Stimulated activated CD4-positive, alpha-beta T cell treated with anti-CD3 and anti-CD28 coated beads, Interleukin-4, amount 100 ng/mL, for 1 hour (primary cell): ENCODE measurements around the gene CYCS.
"Not testable (repeated sequence)": the region's sequence is repeated elsewhere in the genome, so short reads cannot be mapped to it uniquely, and the experiment has no call there.

Experiments used
- DNase-seq: peaks from one replicate; pipeline ENCODE4 v3.0.0-alpha.2; 2020

The CYCS gene

DNA sequence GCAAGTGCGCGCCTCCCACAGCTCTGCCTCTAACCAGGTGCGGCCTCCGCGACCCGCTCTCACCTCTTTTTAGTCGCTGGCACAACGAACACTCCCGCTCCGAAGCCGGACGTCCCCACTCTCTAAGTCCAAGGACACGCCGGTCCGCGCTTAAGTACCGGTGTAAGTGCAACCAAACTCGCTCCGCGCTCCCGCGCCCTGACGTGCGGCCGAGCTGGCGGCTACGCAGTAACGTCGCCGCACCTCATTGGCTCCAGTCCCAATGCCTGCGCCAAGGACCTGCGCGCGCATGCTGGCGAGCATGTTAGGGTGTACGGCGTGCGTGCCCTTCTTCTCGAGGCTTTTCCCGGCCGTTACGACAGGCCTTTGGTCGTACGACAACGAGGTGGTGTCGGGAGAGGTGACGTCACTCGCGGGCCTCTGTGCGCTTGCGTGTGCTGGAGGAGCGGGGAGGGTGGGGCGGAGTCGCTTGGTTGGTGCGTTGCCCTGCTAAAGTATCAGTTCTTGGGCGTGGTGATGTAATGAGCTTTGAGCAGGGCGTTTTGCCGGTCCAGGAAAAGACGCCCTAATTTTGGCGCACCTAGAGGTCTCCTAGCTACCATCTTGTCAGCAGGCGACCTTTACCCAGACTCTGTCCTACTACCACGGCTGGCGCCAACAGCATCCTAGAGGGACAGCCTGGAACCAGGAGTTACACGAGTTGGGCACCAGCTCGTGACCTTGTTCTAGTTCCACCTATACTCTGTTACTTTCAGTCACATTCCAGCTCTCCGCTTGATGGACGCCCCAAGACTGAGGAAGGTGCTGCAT is at the start of gene CYCS:
Gene CYCS (minus strand): TSS at position 124 of the 810 bp plus-strand sequence. CDS start 1,141 bp downstream, outside the sequence.
- peak; percentile 99 for DNase-seq

DNA sequence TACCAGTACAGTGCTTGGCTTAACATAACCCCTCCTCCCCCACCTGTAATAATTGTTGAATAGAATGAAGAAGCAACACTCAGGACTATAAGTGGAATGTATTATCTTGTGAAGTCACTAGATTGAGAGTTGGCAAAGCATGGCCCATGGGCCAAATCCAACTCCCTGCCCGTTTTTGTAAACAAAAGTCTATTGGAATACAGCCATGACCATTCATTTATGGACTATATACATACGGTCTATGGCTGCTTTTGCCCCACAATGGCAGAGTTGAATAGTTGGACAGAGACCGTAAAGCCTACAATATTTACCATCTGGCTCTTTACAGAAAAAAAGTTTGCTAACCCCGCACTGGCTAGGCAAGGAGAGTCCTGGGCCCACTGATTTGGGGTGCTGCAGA is 48.1 kb upstream of the CYCS start:
- DNase-seq, result no peak

DNA sequence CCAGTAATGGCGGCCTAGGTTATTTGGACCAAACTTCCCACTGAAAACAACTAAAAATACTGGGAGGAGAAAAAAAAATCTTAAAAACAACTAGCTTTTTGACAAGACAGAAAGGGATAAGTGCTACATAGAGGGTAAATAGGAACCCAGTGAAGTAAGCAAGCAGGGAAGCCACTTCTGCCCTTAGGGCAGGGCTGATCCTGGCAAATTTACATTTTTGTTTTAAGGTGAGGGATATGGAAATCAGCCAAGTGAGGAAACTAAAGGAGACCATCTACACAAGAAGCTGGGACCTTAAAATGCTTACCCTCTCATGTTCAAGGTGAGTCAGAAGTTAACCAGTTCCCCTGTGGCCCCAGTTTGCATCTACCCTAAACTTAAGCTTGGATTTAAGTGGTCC is 46.5 kb upstream of the CYCS start:
- no peak for DNase-seq

DNA sequence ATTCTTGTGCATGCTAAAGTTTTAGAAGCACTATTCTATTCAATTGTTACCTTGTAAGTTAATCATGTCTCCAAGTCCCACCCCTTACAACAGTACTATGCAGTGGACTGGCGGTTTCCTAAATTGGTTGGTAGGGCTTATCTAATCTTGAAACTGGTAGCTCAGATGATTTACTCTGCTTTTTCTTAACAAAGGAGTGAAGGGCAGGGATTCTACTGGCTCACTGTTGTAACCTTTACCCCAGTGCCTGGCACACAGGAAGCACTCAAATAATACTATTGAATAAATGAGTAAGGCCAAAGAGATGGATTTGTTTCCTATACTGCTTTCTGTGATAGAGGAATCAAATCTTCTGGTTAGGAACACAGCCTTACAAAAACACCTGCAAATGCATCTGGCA is 46.0 kb upstream of the CYCS start:
- no peak for DNase-seq

DNA sequence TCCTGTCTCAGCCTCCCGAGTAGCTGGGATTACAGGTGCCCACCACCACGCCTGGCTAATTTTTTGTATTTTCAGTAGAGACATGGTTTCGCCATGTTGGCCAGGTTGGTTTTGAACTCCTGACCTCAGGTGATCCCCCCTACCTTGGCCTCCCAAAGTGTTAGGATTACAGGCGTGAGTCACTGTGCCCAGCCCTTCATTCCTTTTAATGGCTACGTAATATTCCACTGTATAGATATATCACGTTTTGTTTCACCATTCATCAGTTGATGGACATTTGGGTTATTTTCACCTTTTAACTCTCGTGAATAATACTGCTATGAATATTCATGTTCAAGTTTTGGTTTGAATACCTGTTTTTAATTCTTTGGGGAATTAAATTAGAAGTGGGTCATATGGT is 44.6 kb upstream of the CYCS start:
- DNase-seq, result no peak

DNA sequence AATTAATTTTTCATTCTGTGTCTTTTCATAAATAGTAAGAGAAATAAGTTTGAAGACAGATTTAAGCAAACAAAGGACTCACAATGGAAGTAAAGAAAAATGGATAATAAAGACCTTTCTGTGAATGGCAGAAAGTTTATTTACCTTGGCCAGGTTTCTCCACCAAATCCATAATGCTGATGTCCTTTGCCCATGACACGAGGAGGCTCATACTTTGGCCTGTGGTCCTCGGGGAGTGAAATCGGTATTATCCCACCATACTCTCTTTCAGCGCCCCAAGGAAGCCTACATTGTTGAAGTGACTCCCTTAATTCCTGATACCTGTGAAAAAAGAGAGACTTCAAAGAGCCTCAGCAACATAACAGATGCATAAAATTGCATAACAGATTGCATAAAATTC is 43.1 kb upstream of the CYCS start:
- no peak for DNase-seq

DNA sequence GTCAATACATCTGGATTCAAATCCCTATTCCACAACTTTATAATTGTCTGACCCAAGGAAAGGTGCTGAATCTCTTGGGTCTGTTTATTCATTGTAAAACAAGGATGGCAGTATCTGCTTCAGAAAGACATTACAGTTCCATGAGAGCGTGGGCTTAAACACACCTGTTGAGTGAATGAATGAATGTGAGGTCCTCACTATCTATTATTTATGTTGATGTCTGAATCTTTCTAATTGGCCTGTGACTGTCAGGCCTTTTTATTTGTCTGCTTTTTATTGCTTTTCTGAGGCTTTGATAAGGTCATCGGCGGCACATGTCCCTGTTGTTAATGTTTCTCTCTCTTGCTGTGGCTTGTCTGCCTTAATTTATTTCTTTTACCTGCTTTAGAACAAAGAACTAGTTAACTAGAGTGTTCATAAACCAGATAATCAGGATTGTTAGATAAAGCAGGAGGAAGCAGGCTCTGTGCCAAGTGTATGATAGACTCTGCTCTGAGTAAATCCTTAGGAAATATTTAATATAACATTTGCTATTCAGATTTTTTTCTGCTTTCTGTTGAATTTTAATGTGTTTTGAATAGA is 42.3 kb upstream of the CYCS start:
- no peak for DNase-seq

DNA sequence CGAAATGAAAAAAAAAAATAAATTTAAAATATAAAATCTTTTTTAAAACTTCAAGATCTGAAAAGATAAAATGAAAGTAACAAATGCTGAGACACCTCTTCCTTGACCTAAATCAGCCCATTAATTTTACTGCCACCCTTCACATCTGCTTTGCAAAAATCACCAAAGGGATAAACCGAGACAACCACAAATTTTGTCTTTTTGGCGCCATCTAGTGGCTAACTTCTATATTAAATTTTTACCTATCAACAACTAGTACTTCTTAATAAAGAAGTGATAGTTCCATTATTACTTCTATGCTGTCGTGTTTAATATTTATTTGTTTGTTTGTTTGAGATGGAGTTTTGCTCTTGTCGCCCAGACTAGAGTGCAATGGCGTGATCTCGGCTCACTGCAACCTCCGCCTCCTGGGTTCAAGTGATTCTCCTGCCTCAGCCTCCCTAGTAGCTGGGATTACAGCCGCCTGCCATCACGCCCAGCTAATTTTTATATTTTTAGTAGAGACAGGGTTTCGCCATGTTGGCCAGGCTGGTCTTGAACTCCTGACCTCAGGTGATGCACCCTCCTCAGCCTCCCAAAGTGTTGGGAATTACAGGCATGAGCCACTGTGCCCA is 35.0 kb upstream of the CYCS start:
- not testable (repeated sequence) for DNase-seq

DNA sequence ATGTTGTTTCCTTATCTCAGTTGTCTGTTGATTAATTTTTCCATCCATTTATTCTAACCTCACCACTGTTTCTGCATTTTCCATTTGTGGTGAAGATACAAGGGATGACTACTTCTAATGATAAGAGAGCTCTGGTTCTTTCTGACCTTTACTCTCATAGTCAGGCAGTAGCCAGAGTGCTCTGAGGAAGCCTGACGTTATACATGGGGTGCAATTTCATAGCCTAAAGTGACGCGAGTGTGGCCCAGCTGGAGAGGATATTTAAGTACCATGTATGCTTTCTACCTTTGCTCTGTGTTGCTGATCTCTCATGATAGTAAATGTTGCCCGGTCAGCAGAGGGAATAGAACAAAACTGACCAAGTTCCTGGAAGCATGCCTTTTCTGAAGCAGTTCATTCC is 33.9 kb upstream of the CYCS start:
- no peak for DNase-seq

DNA sequence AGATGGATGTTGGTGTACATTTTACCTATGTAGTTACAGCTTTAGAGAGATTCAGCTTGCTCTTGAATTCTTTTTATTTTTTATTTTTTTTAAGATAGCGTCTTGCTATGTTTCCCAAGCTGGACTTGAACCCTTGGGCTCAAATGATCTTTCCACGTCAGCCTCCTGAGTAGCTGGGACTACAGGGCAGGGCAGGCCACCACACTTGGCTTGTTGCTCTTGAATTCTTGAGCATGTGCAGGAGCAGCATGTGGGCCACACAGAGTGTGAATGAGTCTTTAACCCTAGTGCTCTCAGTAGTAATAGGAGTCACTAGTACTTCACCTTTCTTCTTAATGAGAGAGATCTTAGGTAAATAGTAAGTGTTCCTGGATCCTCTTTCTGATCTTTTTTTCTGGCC is 26.7 kb upstream of the CYCS start:
- DNase-seq, result no peak

DNA sequence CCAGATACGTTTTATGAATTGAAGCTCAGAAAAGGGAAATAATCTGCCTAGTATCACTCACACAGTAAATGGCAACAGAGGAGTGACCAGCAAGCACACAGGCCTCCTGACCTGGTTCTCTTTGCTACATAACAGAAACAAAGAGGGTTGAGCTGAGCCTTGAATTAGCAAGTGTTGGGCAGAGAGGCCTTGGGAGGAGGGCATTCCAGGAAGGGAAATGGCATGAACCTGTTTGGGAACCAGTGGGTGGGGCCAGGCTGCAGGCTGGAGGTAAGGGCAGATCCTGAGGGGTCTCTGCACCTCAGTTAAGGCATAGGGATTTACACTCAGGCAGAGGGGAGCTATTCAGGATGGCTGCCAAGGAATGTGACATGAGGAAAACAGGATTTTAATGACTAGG is 24.8 kb upstream of the CYCS start:
- DNase-seq, result no peak

DNA sequence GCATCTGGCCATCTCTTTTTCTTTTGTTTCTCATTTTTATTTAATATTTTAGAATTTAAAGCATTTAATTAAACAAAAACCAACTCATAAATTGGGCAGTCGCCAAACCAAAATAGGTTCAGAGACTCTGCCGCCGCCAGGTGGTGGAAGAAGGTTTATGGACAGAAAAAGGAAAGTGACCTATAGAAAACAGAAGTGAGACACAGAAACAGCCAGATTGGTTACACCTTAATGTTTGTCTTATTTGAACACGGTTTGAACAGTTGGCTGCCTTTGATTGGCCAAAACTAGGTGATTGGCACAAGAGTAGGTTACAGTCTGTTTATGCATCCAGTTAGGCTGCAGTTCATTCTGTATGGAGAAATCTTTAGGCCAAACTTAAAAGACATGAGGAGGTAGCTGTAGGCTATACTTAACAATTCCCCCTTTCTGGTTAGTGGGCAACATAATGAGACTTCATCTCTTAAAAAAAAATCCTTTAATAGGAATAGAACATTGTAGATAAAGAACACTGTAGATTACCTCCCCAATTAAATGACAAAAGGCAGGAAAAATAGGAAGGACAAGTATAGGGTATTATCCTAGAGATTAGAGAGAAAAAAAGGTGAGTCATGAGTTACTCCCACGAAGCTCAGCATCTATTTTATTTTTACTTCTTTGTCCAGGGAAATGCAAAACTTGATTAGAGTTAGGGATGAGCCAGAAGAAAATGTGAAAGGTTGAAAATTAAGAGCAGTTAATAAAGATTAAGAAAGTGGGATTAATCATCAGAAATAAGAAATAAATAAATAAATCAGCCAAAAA is 23.9 kb upstream of the CYCS start:
- no peak for DNase-seq

DNA sequence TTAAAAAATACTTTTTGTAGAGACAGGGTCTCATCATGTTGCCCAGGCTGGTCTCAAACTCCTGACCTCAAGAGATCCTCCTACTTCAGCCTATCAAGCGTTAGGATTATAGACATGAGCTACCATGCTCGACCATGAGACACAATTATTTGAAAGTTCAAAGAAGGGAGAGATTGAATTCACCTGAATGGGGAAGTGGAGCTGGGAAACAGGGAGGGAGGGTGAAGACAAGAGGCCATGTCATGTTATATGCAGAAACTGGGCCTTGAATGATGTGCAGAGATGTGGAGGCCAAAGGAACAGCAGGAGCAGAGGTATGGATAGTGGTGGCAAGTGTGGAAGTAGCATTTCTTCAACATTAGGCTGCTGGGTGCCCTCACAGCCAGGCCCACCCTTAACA is 18.7 kb upstream of the CYCS start:
- DNase-seq, result no peak

DNA sequence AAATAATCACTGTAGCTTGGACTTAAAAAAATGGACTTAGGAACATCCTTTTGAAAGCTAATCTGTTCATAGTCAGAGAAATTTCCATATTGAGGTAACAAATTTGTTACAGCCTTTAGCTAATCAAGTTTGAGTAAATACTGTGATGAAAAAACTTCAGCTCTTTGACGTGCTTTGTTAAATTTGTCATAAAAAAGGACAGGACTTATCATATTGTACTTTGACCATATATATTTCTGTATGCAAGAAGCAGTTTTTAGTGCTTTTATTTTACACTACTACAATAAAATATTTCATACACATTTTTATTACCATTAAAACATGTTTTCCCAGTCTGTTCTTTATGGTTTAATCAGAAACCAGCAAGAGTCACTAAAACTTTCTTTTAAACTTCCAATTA is 14.5 kb upstream of the CYCS start:
- DNase-seq, result no peak

DNA sequence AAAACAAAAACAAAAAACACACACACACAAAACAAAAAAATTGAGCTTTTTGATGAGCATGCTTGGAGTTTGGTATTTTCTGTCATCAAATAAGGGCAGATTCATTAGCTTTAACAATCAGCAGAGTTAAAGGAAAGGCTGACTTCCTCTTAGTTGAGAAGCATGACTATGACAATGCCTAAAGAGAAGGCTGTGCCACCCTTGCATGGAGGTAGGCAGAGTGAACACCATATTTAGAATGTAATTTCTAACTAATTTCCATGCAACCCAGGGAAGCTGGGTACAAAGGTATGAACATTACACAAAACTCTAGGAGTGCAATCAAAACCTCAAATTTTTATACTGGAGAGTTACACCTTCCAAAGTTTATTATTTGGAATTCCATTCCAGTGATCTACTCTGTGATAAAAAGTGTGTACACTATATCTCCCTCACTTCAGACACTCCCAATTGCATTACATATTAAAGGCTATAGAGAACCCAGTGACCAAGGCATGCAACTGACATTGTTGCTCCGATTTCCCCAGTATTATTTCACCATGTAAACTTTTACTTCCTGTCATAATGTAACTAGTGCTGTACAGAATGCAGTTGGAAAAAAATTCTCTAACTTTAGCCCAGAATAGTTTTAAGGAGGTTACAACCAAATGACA is 9.4 kb upstream of the CYCS start:
- no peak for DNase-seq

DNA sequence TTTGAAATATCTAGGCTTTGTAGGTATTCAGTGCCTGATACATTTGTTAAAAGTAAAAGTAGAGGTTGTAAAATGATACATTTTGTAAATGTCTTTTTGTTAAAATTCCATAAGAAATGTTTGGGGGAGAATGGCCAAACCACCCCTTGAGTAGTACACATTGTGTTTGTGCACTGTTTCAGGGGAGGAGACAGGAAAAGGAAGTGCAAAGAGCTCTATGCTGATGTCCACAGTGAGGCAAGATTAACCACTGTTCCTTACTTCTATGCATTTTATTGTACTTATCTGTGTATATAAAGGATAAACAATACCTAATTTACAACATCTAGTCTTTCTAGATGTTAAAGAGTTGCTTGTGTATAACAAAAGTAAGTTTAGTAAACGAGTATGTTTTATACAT is 7.4 kb upstream of the CYCS start:
- no peak for DNase-seq

DNA sequence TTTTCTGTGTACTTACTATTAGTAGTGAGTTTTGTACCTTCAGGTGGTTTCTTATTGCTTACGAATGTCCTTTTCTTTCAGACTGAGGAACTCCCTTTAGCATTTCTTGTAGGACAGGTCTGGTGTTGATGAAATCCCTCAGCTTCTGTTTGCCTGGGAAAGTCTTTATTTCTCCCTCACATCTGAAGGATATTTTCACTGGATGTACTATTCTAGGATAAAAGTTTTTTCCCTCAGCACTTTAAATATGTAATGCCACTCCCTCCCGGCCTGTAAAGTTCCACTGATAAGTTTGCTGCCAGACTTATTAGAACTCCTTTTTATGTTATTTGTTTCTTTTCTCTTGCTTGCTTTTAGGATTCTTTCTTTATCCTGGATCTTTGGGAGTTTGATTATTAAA is 1.7 kb upstream of the CYCS start:
- no peak for DNase-seq

DNA sequence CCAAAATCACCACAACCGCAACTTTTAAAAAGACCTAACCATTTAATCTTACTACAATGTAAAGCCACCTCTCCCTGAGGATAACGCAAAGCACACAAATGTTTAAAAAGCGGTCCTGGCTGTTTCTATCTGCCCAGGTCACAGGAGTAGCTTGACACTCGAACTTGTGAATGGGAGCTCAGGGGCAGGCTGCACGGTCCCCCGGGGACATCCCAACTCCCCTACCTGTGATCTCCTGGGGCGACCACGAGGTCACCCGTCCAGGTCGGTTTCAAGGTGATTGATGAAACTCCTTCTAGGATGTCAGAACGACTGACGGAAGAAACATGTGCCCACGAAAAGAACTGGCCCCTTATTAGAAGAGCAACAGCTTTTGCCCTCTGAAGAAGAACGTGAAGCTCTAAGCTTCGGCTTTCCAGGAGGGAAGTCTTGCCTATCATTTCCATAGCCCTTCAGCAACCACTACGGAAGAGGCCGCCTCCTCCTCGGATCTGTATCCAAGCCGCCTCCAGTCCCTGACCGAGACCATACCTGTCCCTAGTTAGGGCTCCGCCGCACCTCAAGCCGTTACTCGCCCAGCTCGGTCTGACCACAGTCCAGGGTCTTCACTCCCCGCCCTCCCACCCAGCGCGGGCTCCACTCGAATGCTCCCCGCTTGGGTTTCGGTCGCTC is 459 bp downstream of the CYCS start:
- DNase-seq, result peak; percentile 20

DNA sequence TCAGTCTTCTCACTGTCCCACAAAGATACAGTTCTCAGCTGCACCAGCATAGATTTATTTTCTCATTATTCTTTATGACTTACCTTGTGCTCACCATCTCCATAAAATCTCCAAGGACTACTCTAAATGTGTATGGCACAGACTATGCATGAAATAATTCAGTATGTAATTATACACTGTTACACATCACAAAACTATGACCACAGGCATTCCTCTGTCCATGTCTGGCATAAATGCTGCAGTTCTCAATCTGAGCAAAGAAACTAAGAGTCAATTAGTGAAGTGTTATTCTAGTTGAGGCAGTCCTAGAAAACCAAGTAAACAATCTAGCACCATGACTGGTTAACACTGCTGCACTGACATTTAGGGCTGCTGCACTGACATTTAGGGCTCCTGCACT is 2.7 kb downstream of the CYCS start:
- DNase-seq, result no peak

DNA sequence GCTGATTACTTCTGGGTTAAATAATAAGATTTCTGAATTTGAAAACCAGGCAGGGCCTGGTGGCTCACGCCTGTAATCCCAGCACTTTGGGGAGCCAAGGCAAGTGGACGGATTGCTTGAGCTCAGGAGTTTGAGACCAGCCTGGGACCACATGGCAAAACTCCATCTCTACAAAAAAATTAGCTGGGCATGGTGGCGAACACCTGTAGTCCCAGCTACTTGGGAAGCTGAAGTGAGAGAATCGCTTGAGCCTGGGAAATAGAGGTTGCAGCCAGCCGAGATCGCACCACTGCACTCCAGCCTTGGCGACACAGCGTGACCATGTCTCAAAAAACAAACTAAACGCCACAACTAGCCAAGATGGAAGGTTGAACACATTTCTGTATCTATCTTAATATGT is 3.5 kb downstream of the CYCS start:
- DNase-seq, result no peak

DNA sequence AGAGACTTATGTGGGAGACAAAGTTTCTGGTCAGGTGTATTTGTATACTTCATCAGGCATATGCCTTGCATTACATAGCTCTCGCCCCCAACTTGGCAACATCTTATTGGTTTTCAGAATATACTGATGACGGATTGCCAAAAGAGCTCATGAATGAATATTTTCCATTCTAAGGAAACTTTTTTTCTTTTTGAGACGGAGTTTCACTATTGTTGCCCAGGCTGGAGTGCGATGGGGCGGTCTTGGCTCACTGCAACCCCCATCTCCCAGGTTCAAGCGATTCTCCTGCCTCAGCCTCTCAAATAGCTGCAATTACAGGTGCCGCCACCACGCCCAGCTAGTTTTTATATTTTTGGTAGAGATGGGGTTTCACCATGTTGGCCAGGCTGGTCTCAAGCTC is 6.0 kb downstream of the CYCS start:
- DNase-seq, result no peak

DNA sequence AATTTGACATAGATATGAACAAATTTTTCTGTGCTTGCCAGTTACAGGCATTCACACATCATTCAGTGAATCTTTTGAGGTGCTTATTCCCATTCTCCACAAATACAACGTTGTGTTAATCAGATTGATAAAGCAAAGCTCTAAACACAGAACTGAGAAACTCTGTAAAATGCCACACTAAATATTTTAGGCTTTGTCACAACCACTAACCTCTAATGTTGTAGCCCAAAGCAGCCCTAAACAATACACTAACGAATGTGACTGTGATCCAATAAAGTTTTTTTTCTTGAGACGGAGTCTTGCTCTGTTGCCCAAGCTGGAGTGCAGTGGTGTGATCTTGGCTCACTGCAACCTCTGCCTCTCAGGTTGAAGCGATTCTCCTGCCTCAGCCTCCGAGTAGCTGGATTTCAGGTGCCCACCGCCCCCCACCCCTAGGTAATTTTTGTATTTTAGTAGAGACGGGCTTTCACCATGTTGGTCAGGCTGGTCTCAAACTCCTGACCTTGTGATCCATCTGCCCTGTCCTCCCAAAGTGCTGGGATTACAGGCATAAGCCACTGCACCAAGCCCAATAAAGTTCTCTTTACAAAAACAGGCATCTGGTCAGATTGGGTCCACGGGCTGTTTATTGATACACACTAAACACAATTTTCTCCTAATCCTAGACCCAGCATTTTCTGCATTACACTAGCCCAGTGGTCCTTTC is 6.9 kb downstream of the CYCS start:
- no peak for DNase-seq
